Activated naive CD4-positive, alpha-beta T cell treated with Interleukin-2 at 50 U/mL for 16 hours (primary cell): ENCODE results near the gene PIK3CD.

Experiments used
- DNase-seq: peaks from one replicate; pipeline ENCODE4 v3.0.0-alpha.2; 2020

The PIK3CD gene

DNA sequence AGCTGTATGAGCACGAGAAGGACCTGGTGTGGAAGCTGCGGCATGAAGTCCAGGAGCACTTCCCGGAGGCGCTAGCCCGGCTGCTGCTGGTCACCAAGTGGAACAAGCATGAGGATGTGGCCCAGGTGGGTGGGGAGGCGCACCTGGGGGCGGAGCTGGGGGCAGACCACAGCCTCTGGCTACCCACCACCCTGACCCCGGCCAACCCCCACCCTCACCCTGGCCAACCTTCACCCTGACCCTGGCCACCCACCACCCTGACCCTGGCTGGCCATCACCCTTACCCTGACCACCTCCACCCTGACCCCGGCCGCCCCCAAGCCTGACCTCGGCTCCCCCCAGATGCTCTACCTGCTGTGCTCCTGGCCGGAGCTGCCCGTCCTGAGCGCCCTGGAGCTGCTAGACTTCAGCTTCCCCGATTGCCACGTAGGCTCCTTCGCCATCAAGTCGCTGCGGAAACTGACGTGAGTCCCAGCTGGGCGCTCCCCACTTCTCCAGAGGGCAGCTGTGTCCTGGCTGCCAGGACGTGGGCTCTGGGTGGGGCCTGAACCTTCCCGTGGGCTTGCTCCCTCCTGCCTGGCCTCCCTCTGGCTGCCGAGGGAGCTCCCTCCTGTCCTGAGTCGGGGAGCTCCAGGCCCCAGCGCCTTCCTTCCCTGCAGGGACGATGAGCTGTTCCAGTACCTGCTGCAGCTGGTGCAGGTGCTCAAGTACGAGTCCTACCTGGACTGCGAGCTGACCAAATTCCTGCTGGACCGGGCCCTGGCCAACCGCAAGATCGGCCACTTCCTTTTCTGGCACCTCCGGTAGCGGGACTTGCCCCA, 69.5 kb downstream of the PIK3CD start:
- no peak for DNase-seq

DNA sequence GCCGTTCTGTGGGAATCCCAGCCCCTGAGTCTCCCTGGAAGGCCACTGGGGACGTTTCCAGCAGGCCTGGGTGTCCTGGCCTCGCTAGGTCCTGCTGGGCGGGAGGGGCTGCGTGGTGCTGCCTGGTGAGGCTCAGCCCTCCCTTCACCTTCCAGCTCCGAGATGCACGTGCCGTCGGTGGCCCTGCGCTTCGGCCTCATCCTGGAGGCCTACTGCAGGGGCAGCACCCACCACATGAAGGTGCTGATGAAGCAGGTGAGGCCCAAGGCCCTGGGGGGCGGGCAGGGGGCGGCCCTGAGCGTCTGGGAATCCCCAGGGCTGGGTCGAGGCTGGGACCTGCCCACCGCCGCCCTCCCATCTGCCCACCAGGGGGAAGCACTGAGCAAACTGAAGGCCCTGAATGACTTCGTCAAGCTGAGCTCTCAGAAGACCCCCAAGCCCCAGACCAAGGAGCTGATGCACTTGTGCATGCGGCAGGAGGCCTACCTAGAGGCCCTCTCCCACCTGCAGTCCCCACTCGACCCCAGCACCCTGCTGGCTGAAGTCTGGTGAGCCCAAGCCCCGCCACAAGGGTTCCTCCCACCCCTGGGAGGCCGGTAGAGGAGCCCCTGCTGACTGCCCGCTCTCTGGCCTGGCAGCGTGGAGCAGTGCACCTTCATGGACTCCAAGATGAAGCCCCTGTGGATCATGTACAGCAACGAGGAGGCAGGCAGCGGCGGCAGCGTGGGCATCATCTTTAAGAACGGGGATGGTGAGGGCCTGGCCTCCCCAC, 70.3 kb downstream of the PIK3CD start:
- peak; percentile 80 for DNase-seq

DNA sequence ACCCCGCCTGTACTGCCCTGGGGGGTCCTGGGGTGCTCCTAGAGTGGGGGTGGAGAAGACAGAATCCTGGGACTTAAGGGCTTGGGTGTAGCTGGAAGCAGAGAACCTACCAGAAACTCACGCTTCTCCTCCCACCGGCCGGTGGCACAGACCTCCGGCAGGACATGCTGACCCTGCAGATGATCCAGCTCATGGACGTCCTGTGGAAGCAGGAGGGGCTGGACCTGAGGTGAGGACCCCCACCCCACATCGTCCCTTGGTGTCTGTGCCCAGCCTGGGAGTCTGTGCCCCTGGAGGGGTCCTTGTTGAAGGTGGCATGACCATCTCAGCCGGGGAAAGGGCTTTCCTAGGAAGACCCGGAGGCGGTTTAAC, 70.8 kb downstream of the PIK3CD start:
- DNase-seq = no peak

DNA sequence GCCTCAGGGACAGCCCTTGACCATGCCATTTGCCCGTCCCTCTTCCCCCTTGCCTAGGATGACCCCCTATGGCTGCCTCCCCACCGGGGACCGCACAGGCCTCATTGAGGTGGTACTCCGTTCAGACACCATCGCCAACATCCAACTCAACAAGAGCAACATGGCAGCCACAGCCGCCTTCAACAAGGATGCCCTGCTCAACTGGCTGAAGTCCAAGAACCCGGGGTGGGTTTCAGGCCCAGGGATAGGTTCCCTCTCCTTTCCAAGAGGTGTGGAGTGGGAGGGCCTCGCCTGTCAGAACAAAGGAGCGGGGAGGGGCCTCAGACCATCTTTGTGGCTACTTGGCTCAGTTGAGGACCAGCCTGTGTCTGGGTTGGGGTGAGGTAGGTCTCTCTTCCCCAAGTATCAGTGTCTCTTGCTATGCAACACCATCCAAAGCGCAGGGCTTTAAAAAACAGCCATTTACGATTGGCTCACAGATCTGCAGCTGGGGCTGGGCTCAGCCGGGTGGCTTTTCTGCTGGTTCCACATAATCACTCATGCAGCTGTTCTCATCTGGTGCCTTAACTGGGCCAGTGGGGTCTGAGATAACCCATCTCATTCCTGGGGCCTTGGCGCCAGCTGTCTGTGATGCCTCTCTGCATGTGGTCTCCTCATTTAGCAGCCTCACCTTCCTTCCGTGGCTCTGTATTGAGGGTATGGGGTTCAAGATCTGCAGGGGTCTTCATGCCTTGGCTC, 71.7 kb downstream of the PIK3CD start:
- DNase-seq = no peak

DNA sequence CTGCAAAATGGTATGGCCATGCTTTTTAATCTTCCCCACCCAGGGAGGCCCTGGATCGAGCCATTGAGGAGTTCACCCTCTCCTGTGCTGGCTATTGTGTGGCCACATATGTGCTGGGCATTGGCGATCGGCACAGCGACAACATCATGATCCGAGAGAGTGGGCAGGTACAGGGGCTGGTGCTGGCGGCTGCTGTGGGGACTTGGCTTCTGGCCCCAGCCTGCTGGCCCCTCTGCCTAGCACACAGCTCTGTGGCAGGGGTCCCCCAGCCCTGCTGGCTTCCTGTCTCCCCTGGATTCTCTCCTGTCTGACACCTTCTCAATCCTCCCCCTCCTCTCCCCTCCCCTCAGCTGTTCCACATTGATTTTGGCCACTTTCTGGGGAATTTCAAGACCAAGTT, 72.4 kb downstream of the PIK3CD start:
- no peak for DNase-seq

DNA sequence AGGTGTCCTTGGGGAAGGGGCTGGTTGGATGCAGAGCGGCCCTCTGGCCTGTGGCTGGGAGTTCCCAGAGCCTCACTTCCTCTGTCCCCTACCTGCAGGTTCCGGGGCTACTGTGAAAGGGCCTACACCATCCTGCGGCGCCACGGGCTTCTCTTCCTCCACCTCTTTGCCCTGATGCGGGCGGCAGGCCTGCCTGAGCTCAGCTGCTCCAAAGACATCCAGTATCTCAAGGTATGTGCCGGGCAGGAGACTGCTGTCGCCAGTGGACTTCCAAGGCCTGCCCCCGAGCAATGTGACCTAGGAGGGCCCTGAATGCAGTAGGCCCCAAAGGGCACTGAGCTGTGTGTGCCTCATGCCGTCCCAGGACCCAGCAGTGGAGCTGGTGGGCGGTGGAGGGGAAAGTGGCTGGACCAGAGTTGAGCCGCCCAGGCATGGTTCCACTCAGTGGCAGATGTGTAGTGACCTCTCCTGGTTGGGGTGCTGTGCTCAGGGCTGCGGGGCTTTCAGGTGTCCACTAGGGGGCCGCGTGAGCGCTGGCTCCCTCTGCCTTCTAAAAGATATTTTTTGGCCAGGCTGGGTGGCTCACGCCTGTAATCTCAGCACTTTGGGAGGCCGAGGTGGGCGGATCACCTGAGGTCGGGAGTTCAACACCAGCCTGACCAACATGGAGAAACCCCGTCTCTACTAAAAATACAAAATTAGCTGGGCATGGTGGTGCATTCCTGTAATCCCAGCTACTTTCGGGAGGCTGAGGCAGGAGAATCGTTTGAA, 73.4 kb downstream of the PIK3CD start:
- peak; percentile 76 for DNase-seq

DNA sequence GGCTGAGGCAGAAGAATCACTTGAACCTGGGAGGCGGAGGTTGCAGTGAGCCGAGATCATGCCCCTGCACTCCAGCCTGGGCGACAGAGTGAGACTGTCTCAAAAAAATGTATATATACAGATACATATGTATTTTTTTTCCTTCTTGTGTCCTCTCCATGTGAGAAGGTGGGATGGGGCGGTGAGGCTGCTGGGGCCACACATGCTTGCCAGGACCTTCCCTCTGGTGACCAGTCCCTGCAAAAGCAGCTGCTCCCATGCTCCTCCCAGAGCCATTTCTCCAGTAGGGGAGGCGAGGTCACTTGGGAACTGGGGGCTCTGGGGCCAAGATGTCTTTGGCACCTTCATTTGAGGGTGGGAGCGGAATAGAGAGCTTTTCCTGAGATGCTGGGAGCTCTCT, 74.9 kb downstream of the PIK3CD start:
- DNase-seq = no peak

DNA sequence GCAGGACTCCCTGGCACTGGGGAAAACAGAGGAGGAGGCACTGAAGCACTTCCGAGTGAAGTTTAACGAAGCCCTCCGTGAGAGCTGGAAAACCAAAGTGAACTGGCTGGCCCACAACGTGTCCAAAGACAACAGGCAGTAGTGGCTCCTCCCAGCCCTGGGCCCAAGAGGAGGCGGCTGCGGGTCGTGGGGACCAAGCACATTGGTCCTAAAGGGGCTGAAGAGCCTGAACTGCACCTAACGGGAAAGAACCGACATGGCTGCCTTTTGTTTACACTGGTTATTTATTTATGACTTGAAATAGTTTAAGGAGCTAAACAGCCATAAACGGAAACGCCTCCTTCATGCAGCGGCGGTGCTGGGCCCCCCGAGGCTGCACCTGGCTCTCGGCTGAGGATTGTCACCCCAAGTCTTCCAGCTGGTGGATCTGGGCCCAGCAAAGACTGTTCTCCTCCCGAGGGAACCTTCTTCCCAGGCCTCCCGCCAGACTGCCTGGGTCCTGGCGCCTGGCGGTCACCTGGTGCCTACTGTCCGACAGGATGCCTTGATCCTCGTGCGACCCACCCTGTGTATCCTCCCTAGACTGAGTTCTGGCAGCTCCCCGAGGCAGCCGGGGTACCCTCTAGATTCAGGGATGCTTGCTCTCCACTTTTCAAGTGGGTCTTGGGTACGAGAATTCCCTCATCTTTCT, 75.5 kb downstream of the PIK3CD start:
- no peak for DNase-seq

DNA sequence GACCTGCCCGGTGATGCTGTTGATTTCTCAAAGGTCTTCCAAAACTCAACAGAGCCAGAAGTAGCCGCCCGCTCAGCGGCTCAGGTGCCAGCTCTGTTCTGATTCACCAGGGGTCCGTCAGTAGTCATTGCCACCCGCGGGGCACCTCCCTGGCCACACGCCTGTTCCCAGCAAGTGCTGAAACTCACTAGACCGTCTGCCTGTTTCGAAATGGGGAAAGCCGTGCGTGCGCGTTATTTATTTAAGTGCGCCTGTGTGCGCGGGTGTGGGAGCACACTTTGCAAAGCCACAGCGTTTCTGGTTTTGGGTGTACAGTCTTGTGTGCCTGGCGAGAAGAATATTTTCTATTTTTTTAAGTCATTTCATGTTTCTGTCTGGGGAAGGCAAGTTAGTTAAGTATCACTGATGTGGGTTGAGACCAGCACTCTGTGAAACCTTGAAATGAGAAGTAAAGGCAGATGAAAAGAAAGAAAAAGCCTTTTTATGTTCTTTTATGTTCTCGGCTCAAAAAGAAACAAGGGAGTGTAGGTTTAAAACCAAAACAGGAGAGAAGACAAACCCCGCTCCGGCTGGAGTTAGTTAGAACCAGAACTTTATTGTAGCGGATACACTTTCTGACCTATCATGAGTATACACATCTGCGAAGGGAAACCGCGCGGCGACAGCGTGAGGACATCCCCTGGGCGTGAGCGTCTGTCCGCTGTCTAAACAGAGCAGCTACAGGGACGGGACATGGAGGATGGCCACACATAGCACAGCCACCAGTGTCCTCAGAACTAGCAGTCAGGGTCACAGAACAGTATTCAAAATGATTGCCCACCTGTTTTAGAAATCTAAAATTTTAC, 77.1 kb downstream of the PIK3CD start:
- peak; percentile 78 for DNase-seq

DNA sequence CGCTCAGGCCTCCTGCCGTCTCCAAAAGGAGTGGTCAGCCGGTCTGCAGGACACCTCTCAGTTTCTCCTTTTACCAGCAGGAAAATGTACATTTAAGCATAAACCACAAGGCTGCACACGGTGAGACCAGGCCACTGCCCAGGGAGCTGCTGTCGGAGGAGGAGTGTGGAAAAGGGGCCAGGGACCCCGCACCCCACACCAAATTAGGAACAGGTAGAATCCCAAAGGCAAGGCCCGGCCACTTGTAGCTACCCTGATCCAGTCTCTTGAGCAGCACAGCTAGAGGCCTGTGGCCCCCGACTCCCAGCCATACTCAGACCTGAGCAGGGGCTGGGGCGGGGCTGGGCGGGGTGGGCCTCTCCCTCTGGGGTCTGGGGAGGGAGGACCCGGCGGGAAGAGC, 78.0 kb downstream of the PIK3CD start:
- DNase-seq = no peak

DNA sequence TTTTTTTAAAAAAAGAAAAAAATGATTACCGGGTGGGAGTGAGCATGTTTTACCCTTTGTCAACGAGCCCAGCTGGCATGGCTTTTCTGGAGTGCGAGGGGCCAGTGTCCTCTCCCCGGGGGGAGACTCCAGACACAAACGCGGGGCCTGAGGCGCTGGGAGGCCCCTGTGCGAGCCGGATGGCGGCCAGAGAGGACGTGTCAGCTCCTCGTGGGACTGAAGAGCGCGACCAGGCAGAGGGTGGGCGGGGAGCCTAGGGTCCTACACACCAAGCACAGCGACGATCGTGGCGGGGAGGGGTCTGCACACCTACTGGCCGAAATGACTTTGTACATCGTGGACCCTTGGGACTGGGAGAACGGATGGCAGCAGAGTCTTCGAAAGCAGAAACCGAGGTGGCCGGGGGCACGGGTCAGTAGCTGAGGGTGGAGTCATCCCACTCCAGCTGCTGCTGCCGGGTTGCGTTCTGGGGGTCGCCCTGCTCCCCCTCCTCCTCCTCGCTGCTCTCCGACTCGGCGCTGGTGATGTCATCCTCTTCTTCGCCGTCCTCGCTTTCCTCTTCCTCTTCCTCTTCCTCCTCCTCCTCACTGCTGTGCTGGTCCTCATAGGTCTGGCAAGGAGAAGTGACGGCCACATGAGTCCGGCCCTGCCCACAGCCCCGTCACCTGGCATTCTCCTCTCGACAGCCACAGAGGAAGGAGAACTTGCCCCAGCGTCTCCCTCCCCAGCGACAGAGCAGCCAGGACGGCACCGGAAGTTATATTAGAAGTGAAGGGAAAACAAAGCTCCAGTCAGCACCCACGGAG, 78.8 kb downstream of the PIK3CD start:
- DNase-seq = no peak

DNA sequence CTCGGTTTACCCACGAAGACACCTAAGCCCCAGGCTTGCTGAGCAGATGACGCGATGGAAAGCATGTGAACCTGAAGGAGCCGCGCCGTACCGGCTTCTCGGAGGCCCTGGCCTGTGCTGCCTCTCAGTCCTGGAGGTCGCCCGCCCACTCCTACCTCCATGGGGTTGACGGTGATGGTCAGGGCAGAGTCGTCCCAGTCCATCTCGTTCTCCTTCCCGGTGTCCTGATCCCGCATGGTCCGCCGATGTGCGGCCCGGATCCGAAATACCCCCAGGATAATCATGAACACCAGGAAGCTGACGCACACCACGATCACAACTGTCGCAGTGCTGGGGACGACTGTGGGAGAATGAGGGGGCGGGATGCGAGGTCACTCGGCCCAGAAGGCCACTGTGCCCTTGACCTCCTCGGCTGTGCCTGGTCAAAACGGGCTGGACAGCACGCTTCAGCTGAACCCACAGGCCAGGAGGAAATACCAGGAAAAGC, 79.6 kb downstream of the PIK3CD start:
- no peak for DNase-seq

DNA sequence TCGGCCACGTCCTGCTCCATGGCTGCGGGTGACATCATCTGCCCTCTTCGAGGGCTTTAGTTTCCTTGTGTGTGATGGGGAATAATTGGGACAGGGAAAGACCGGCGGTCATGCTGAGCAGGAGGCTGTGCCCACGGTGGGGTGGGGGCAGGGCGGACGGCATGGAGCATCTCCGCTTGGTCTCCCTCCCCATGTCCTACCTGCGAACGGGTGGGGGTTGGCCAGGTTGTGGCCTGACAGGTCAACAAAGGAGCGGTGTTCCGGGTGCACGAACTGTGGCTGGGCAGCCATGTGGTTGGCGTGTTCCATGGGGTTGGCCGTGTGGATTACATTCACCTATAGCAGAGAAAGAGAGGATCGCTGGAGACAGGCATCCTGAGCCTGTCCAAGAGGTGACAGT, 80.0 kb downstream of the PIK3CD start:
- no peak for DNase-seq

DNA sequence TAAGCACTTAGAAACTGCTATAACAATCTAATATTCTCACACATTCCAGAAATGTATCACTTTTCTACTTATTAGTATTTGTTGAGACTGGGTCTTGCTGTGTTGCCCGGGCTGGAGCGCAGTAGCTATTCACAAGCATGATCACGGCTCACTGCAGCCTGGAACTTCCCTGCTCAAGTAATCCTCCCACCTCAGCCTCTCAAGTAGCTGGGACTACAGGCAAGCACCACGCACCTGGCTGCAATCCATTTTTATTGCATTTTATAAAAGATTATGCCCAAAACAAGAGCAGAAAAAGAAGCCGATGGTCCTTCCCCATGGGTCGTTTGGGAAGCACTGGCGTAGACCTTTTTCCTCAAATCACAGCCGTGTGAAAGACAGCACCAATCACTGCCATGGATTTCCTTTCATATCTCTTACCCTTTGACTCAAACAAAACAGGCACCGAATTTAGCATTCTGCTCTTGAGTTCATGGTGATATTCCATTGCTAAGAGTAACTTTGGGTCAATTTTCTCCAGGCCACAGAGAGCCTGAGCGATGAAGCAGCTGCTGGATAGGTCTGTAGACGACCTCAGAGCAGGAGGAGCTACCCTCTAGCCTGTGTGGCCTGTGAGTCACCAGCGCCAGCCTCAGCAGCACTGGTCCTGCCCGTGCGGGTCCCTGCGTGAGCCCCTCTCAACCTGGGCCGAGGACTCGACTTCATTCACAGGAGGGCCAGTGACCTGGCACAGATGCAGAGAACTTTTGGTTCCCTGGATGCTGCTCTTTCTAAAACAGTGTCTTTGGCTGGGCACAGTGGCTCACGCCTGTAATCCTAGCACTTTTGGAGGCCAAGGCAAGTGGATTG, 80.8 kb downstream of the PIK3CD start:
- no peak for DNase-seq

DNA sequence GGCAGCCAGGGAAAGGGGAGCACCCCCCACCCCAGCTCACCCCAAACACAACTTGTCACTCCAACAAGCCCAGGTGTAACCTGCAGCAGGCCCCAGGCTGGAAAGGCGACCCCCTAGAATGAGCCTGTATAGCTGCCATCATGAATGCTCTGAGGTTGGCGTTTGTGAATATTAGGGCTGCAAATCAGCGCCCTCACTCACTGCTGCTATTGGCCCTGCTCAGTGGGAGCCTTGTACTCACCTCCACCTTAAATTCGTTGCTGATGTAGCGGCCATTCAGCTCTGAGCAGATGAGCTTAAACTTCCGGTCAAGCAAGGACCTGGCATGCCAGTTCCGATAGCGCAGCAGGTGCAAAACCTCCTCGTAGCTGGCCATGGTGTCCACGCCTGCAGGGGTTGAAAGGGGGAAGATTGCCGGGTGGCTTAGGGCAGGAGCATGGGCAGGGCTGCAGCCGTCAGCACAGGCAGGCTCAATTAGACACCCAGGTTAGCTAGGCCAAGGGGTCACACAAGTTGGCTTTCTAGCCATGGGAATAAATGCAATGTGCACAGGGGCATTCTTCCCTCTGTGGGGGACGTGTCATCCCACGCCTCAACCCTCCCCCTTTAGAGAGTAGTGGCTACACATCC, 81.7 kb downstream of the PIK3CD start:
- no peak for DNase-seq

DNA sequence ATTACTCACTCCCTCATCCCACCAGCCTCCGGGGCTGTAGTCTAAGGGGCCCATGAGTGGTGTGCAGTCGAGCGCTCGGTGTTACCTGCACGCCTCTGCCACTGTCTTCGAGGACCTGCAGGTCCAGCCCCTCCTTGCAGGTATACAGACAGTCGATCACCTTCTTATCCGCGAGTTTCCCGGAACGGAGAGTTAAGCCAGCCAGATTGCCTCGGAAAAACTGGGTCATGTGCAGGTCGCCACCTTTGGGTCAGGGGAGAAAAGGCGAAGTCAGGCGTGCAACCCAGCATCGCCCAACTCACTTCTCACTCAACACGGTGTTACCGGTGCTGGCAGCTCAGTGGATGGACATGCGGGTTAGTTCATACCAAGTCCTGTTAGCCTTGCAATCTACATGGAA, 84.3 kb downstream of the PIK3CD start:
- no peak for DNase-seq

DNA sequence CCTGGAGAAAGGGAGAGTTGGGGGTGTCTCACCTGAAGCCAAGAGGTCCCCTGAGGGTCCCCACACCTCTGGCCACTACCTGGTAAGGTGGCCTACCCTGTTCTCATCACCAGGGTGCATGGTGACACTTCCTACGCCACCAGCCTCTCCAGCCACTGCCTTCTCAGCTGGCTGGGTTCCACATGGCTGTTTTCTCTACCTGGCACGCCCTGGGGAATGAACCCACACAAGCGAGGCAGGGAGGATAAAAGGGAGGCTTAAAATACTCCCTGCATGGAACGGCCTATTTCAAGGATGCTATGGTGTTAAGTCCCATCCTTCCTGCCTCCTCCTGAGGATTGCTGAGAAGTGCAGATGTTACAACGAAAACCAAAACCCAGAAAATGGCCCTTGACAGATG, 84.7 kb downstream of the PIK3CD start:
- DNase-seq = no peak

DNA sequence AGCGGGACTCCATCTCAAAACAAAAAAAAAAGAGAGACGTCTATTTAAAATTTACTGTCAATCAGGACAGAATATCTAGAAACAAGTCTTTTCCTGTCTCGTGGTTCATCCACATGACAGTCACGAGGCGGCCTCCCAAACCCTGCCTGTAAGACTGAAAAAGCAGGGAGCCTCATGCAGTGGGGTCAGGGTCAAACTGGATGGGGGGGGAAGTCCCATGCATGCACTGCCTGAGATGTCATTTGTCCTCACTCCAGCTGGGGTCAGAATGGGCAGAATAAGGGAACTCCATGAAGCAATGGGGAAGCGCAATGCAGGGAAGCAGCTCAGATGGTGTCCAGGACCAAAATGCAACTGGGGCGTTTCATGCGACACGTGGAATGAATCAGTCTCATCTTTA, 85.5 kb downstream of the PIK3CD start:
- no peak for DNase-seq

DNA sequence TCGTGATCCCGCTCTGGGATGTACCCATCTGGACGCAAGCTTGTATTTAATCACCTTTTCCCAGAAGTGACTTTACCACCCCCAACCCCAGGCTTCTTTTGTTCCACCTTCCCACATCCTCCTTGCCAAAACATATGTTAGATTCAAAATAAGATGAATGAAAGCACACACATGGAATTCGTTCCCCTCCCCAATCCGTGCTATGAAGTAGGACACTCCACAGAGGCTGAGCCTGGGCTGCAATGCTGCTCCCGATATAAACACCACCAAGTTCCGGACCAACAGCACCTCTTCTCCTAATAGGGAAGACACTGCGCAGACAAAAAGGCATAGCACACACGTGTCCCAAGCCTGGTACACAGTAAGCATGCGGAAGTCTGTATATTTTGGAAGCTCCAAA, 86.1 kb downstream of the PIK3CD start:
- DNase-seq = no peak
